HepG2 (cell line): ENCODE results near the gene RBM5. TPM values are rescaled to one million over a fixed set of nuclear protein-coding genes. Genes with fewer than 3 reads are reported as not detected.

Source experiments
- ATAC-seq: fragments of 200-7000 bp; cut with Tn5 transposase; 3 replicates; pipeline ENCODE4 v1.9.1; 2020; ENCODE audit warnings: mild to moderate bottlenecking, moderate library complexity
- BruUV-seq: library from RNA; stranded (reverse); fragments of 400-500 nt; replicated peaks from 2 replicates; lab custom pipeline; 2021; lab: Mats Ljungman, UMichigan
- CTCF ChIA-PET: fragments of 300-600 bp; formaldehyde crosslinking; extraction: SDS; loops from one replicate; lab custom pipeline; 2021; ENCODE audit warnings: low total read pairs, inconsistent platforms, low intra/inter-chr PET ratio; lab: Yijun Ruan, JAX
- POLR2A ChIA-PET: fragments of 350-600 bp; sonication (Branson Sonifier 250); formaldehyde crosslinking; loops from one replicate; lab custom pipeline; 2020; ENCODE audit warnings: antibody characterized with exemption, inconsistent platforms; lab: Yijun Ruan, JAX
- DNase-seq: peaks from one replicate; pipeline ENCODE4 v3.0.0-alpha.2; 2015; ENCODE audit warnings: low spot score
- FAIRE-seq: peaks from 3 replicates; lab custom pipeline; 2011; peaks lifted over from hg19 to GRCh38; lab: Jason Lieb, UNC
- H2AFZ ChIP-seq: one replicate; pipeline ENCODE4 v1.6.1; 2011; ENCODE audit warnings: low read length, inconsistent platforms
- H3K27ac ChIP-seq: fragments of 300-600 bp; 3 replicates; pipeline ENCODE4 v1.8.0; 2011; ENCODE audit warnings: mixed run types, mild to moderate bottlenecking, mixed read lengths, low read length, inconsistent platforms; ENCODE audit not compliant: insufficient read depth; ENCODE audit errors: extremely low read length
- H3K27me3 ChIP-seq, 2 experiments: fragments of 200-600 bp in 1 of 2; 2 replicates in 1 of 2; 3 replicates in 1 of 2; pipeline versions ENCODE4 v1.6.0 to v1.8.0; 2011; ENCODE audit warnings: low read length in 2 of 2, mild to moderate bottlenecking in 2 of 2, moderate library complexity in 2 of 2, inconsistent platforms in 1 of 2; ENCODE audit not compliant: insufficient read depth in 2 of 2, control insufficient read depth in 1 of 2
- H3K36me3 ChIP-seq, 2 experiments: fragments of 200-600 bp in 1 of 2; replicated peaks in 1 of 2; 2 replicates in 1 of 2; 3 replicates in 1 of 2; pipeline versions ENCODE4 v1.5.1 to v1.8.0; 2011; ENCODE audit warnings: low read length in 2 of 2, inconsistent platforms in 1 of 2; ENCODE audit not compliant: insufficient read depth in 2 of 2, control insufficient read depth in 1 of 2
- H3K4me1 ChIP-seq: 2 replicates; pipeline ENCODE4 v1.5.1; 2012; ENCODE audit warnings: low read length, inconsistent platforms; ENCODE audit not compliant: insufficient read depth
- H3K4me2 ChIP-seq: 2 replicates; pipeline ENCODE4 v1.6.0; 2011; ENCODE audit warnings: low read depth, low read length, inconsistent platforms
- H3K4me3 ChIP-seq, 3 experiments: fragments of 200-600 bp in 1 of 3; sonication (generic), shearing (Covaris generic) in 1 of 3; replicated peaks in 1 of 3; 2 replicates each; pipeline ENCODE4 v1.5.1; 2011 to 2016; ENCODE audit warnings: low read length in 3 of 3, inconsistent platforms in 2 of 3, low read depth in 2 of 3, mild to moderate bottlenecking in 2 of 3, control low read depth in 1 of 3, mixed read lengths in 1 of 3; ENCODE audit not compliant: insufficient read depth in 1 of 3
- H3K79me2 ChIP-seq: one replicate; pipeline ENCODE4 v1.6.1; 2011; ENCODE audit warnings: low read length, inconsistent platforms; ENCODE audit not compliant: insufficient read depth
- H3K9ac ChIP-seq: 2 replicates; pipeline ENCODE4 v1.6.0; 2011; ENCODE audit warnings: mild to moderate bottlenecking, low read depth, low read length, inconsistent platforms; ENCODE audit not compliant: insufficient read depth
- H3K9me3 ChIP-seq: 2 replicates; pipeline ENCODE4 v1.5.1; 2012; ENCODE audit warnings: mild to moderate bottlenecking, low read length
- H4K20me1 ChIP-seq: 2 replicates; pipeline ENCODE4 v1.6.0; 2011; ENCODE audit warnings: inconsistent platforms, mild to moderate bottlenecking, low read length, moderate library complexity; ENCODE audit not compliant: insufficient read depth
- FOXO4 ChIP-seq: sonication (generic); formaldehyde crosslinking; conservative IDR thresholded peaks from 2 replicates; pipeline ENCODE4 v1.8.1; 2023; ENCODE audit warnings: missing genetic modification reagents
- KAT7 ChIP-seq: IDR thresholded peaks from 2 replicates; pipeline ENCODE4 v1.6.1; 2018; ENCODE audit warnings: borderline replicate concordance, missing compliant biosample characterization
- MNT ChIP-seq: fragments of 450-650 bp; IDR thresholded peaks from 2 replicates; pipeline ENCODE4 v1.6.1; 2016
- NONO ChIP-seq, 2 experiments: fragments of 450-650 bp in 1 of 2; sonication (generic) in 1 of 2; formaldehyde crosslinking in 1 of 2; IDR thresholded peaks in 1 of 2; conservative IDR thresholded peaks in 1 of 2; 2 replicates each; pipeline versions ENCODE4 v1.6.1 to v1.8.0; 2017 to 2022; ENCODE audit warnings: mild to moderate bottlenecking in 1 of 2, missing genetic modification reagents in 1 of 2, moderate library complexity in 1 of 2
- PAWR ChIP-seq: sonication (generic); formaldehyde crosslinking; IDR thresholded peaks from 2 replicates; pipeline ENCODE4 v1.4.0; 2020; ENCODE audit warnings: missing genetic modification reagents, mild to moderate bottlenecking, borderline replicate concordance
- POGZ ChIP-seq: sonication (generic); formaldehyde crosslinking; IDR thresholded peaks from 2 replicates; pipeline ENCODE4 v1.4.0; 2020; ENCODE audit warnings: mild to moderate bottlenecking, missing genetic modification reagents
- POLR2AphosphoS2 ChIP-seq: IDR thresholded peaks from 2 replicates; pipeline ENCODE4 v1.6.1; 2011; ENCODE audit warnings: low read depth, low read length, improper control_type of control experiment
- ZNF674 ChIP-seq: sonication (generic); formaldehyde crosslinking; IDR thresholded peaks from 2 replicates; pipeline ENCODE4 v1.5.0; 2020; ENCODE audit warnings: low read depth, mild to moderate bottlenecking, missing genetic modification reagents
- WGBS: methylation state at CpG from one replicate; pipeline ENCODE4 v1.1.6; 2017; ENCODE audit warnings: low lambda C conversion rate; 5-methylcytosine and 5-hydroxymethylcytosine counted together
- in situ Hi-C: cut with HindIII; loops from 2 replicates; pipeline ENCODE4 v1.10.0; 2017; ENCODE audit warnings: low pct_unique_long_range_greater_than_20kb; ENCODE audit not compliant: extremely low pct_ligation_motif_present
- intact Hi-C: fragments of 100-400 bp; cut with micrococcal nuclease; formaldehyde crosslinking; loops from one replicate; pipeline ENCODE4 v1.10.0; 2022; ENCODE audit not compliant: unreplicated experiment
- polyA plus RNA-seq, 8 experiments: library from polyadenylated mRNA; depleted of rRNA in 3 of 8; stranded (reverse) in 7 of 8; unstranded in 1 of 8; fragments of >200 nt; fragmentation: Illumina TruSeq in 4 of 8; extraction: Trizol in 4 of 8; gene quantifications; 2 replicates each; pipeline versions ENCODE4 v1.2.1 to v1.2.3, GENCODE V29; 2011 to 2016; ENCODE audit warnings: low read depth in 4 of 8, missing spikeins in 1 of 8, mixed read lengths in 1 of 8; ENCODE audit not compliant: insufficient read depth in 1 of 8
- total RNA-seq, 5 experiments: library from RNA; depleted of rRNA; stranded (reverse); fragments of >200 nt; fragmentation: Illumina TruSeq; extraction: Trizol; gene quantifications; 2 replicates each; pipeline ENCODE4 v1.2.3, GENCODE V29; 2016; ENCODE audit warnings: low read depth in 1 of 5
- TF ChIP-seq, protein P1 (sequence below): sonication (generic); formaldehyde crosslinking; IDR thresholded peaks from 2 replicates; pipeline ENCODE4 v1.4.0; 2020; ENCODE audit warnings: missing genetic modification reagents
- TF ChIP-seq, protein P2 (sequence below): sonication (generic); formaldehyde crosslinking; IDR thresholded peaks from 2 replicates; pipeline ENCODE4 v1.4.0; 2020; ENCODE audit warnings: missing genetic modification reagents, borderline replicate concordance

The RBM5 gene
- total and polyA plus RNA-seq, 2 of the 13 experiments (the other 11 are each of a cell fraction or from before 2014, with no cell fraction given), result 106 to 204 TPM

- TF ChIP-seq PAWR (CRISPR knock-in tag) (no peak), NONO (IDR thresholded peaks at IDR 0.05) (no peak), NONO (CRISPR knock-in tag; conservative IDR thresholded peaks at IDR 0.05) (no peak), POLR2AphosphoS2 (peak; percentile 67; the same call in 1 of the 2 replicates)
- TF ChIP-seq, all 625 proteins: peak for 2
Observed at GRCh38 chr3:50123394-50124051, 34.8 kb downstream of the RBM5 start (continued).

GRCh38 chr3:50124052-50124799 lies 35.5 kb downstream of the RBM5 start:
- Histone ChIP-seq H3K27me3 (peaks cover 0 to 6% of the 10 kb centered on the region in 2 experiments; a peak in 2 of 5 replicates), H3K4me2 (no peak overlapping the region), H3K36me3 (peaks cover 2 to 15% of the 10 kb centered on the region in 2 experiments; a peak in 1 of 5 replicates), H3K79me2 (no peaks in the 10 kb centered on the region), H3K4me3 (no peak overlapping the region), H3K9ac (no peak overlapping the region), H3K9me3 (no peaks in the 10 kb centered on the region), H2AFZ (no peak overlapping the region), H4K20me1 (no peaks in the 10 kb centered on the region), H3K4me1 (peaks cover 34% of the 10 kb centered on the region), H3K27ac (no peak overlapping the region)
- FAIRE-seq (no peak), ATAC-seq (peak; percentile 4), DNase-seq (no peak)
- in situ Hi-C loops, result loop anchor here (5.0 kb wide), 1 partner anchor 63 kb away; no protein-coding TSS in a partner anchor
- intact Hi-C loops, result loop anchor here (5.0 kb wide), 1 partner anchor 48 kb away; no protein-coding TSS in a partner anchor
- no TSS peak for BruUV-seq
- WGBS, result 23% methylated on average over 11 of the region's 15 CpGs
- ChIA-PET POLR2A (interaction anchor here (1.4 to 3.2 kb wide), 2 partner anchors 26 to 46 kb away, joined by 3 to 12 read pairs; no protein-coding TSS in a partner anchor), CTCF (interaction anchor here (1.2 kb wide), 1 partner anchor 65 kb away, joined by 4 read pairs; no protein-coding TSS in a partner anchor)
- TF ChIP-seq FOXO4 (CRISPR knock-in tag) (no peak), KAT7 (CRISPR knock-in tag) (no peak), POGZ (CRISPR knock-in tag) (no peak), ZNF674 (CRISPR knock-in tag) (no peak), MNT (no peak)
- TF ChIP-seq, protein P1, sequence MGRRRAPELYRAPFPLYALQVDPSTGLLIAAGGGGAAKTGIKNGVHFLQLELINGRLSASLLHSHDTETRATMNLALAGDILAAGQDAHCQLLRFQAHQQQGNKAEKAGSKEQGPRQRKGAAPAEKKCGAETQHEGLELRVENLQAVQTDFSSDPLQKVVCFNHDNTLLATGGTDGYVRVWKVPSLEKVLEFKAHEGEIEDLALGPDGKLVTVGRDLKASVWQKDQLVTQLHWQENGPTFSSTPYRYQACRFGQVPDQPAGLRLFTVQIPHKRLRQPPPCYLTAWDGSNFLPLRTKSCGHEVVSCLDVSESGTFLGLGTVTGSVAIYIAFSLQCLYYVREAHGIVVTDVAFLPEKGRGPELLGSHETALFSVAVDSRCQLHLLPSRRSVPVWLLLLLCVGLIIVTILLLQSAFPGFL (CRISPR knock-in tag), result no peak
- TF ChIP-seq, protein P2, sequence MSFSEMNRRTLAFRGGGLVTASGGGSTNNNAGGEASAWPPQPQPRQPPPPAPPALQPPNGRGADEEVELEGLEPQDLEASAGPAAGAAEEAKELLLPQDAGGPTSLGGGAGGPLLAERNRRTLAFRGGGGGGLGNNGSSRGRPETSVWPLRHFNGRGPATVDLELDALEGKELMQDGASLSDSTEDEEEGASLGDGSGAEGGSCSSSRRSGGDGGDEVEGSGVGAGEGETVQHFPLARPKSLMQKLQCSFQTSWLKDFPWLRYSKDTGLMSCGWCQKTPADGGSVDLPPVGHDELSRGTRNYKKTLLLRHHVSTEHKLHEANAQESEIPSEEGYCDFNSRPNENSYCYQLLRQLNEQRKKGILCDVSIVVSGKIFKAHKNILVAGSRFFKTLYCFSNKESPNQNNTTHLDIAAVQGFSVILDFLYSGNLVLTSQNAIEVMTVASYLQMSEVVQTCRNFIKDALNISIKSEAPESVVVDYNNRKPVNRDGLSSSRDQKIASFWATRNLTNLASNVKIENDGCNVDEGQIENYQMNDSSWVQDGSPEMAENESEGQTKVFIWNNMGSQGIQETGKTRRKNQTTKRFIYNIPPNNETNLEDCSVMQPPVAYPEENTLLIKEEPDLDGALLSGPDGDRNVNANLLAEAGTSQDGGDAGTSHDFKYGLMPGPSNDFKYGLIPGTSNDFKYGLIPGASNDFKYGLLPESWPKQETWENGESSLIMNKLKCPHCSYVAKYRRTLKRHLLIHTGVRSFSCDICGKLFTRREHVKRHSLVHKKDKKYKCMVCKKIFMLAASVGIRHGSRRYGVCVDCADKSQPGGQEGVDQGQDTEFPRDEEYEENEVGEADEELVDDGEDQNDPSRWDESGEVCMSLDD (CRISPR knock-in tag), result no peak
